Fibroblast of lung (primary cell): ENCODE data around the gene RUNDC3A.

ENCODE experiments used
- CTCF ChIP-seq, 2 donors: IDR thresholded peaks in 1 of 2; conservative IDR thresholded peaks in 1 of 2; 1 replicate in 1 of 2; 2 replicates in 1 of 2; pipeline ENCODE4 v1.5.1; 2011 to 2012; ENCODE audit warnings: low read length in 2 of 2, control low read depth in 1 of 2, inconsistent platforms in 1 of 2, low read depth in 1 of 2, mild to moderate bottlenecking in 1 of 2
- EZH2 ChIP-seq: IDR thresholded peaks from 2 replicates; pipeline ENCODE4 v1.5.1; 2012; ENCODE audit warnings: low read length, control low read depth, mild to moderate bottlenecking; ENCODE audit errors: missing control alignments

GRCh38 chr17:44277976-44278375 is 30.4 kb upstream of the RUNDC3A start:
- TF ChIP-seq CTCF (conservative IDR thresholded peaks at IDR 0.05 in 1 of 2, IDR thresholded peaks at IDR 0.05 in 1 of 2; ENCODE audit: low read depth in 1 of 2, low read length in 2 of 2), result no peak
- TF ChIP-seq EZH2, result no peak
